ENCODE data around the gene PEDS1. TPM values are rescaled to one million over a fixed set of nuclear protein-coding genes. Genes with fewer than 3 reads are reported as not detected.
"Not testable (repeated sequence)": the region's sequence is repeated elsewhere in the genome, so short reads cannot be mapped to it uniquely, and the experiment has no call there.

Gene PEDS1
- total RNA-seq (2014; rRNA removed; shearing (Covaris generic)): 54.2 and 56.1 TPM in 2 replicates

DNA sequence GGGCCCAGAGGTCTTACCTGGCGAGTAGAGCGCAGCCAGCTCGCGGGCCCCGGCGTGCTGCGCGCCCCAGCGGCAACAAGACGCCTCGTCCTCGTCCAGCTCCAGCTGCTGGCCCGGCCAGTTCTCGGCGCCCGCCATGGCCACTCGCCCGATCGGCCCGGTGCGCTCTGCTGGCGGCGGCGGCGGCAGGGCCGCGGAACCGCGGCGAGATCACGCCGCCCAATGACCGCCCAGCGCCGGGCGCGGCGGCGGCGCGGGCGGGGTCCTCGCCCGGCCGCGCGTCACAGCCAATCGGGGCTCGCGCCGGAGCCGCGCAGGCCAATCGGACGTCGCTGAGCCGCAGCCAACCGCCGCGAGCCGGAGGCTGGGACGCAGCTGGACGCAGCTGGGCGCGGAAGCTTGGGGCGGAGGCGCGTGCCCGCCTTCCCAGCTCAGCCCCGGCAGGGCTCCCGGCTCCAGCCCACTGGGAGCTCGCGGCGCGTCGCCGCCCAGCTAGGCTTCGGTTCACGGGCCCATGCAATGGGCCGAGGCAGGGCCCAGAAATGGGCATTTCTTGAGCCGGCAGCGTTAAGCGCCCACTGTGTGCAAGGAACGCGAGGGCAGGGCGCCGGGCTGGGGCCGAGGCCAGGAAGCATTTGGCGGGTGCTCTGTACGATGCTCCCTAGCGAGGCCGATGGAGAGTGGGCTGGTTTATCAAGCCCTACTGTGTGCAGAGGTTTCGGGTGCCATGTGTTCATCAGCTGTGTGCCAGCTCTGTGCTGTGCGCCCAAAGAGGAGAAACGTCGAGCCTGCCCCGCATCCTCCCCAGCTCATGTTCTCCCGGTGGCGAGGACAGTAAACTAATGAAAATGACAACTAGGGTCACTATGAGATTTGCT lies at the start of gene PEDS1:
TSS of gene PEDS1 (minus strand) at position 224 of the 878 bp plus-strand sequence. CDS start at position 138, 86 bp downstream.
- peak; percentile 95 for DNase-seq (ENCODE audit: low read depth)

DNA sequence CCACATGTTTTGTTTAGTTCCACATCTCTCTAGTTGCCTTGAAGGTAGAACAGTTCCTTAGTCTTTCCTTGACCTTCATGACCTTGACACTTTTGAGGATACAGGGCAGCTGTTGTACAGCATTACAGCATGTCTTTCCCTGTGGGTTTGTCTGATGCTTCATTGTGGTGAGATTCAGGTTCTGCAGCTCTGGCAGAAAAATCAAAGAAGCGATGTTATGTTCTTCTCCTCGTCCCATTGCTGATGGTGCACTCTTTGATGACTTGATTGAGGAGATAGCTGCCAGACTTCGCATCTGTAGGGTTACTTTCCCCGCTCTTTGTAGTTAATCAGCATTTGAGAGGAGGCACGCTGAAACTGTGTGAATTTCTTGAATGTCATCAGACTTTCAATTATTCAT lies 49.2 kb upstream of the PEDS1 start:
- peak; percentile 78 for DNase-seq (ENCODE audit: low read depth)

DNA sequence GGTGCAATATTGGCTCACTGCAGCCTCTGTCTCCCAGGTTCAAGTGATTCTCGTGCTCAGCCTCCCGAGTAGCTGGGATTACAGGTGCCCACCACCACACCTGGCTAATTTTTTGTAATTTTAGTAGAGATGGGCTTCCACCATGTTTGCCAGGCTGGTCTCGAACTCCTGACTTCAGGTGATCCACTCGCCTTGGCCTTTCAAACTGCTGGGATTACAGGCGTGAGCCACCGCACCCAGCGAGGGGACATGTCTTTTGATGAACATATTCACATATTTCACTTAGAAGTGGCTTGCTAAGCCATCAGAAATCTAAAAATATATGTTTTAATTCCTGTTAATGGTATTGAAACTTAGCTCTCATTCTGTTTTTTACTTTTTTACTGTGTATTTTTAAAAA lies 48.2 kb upstream of the PEDS1 start:
- DNase-seq (ENCODE audit: low read depth): not testable (repeated sequence)

DNA sequence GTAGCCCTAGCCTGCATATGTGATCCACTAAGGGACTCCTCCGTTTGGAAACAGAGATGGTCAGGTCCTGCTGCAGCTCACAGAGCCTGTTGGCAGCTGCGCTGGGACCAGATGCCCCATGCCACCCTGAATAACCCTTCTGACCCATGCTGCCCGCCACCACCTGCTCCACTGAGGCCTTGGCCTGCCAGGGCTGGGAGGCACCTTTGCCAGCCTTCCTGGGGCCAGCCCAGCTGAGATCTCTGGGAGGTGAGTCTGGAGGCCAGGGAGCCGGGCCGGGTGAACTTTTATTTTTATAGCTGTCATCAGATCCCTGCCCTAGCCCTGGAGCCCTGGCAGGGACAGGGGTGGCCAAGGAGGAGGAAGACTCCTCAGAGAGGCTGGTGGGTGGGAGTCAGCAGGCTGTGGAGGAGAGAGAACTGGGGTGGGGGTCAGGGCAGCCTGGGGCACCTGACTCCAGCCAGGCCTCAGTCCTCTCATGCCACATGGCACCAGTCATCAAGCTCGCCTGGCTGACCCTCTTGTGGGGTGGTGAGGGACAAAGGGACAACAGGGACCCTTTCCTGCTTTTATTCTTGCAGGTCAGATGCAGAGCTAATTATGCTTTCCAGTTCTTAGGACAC lies 47.1 kb upstream of the PEDS1 start:
- DNase-seq (ENCODE audit: low read depth): no peak

DNA sequence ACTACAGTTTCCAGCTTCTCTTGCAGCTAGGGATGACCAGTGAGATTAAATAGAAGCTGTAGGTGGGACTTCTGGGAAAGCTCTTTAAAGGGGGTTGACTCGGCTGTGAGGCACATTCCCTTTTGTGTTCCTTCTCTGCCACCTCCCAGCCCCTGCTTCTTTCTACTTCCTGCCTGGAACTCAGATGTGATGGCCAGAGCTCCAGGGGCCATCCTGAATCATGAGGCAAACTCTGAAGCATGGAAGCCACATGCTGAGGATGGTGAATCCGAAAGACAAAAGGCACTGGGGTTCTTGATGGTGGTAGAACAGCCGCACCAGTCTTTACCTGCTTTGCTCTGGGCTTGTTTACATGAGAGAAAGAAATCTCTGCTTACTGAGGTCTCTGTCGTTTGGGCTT lies 46.2 kb upstream of the PEDS1 start:
- no peak for DNase-seq (ENCODE audit: low read depth)

DNA sequence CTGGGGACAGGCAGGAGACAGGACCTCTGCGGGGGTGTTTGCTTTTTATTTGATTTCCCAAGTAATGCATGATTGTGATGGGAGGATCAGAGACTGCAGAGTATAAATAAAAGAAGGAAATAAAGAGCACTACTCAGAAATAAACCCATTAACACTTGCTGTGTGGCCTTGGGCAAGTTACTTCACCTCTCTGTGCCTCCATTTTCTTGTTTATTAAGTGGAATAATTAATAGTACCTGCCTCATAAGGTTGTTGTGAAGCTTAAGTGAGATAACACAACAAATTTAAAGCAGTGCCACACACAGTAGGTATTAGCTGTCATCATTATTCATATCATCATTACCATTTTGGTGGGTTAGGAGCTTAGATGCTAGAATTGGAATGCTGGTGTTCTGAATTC lies 45.2 kb upstream of the PEDS1 start:
- DNase-seq (ENCODE audit: low read depth): no peak

DNA sequence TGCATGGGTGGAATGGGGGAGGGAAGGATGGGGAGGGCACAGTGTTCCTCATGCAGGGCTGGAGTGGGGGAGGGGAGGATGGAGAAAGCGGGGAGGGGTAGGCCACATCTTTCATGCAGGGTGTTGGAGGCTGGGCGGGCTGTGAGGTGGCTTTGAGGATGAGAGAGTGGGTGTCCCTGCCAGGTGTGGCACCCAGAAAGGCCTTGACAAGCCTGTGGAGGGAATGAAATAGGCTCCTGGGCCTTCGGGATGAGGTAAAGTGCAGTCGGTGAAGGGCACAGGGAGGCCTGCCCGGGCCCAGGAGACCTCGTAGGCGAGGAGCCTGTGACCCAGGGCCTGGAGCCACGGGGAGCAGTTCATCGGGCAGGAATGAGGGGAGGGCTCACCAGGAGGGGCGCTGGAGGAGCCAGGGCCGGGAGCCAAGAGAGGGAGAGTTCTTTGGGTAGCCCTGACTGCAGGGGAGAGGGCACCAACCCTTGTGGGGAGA lies 44.7 kb upstream of the PEDS1 start:
- no peak for DNase-seq (ENCODE audit: low read depth)

DNA sequence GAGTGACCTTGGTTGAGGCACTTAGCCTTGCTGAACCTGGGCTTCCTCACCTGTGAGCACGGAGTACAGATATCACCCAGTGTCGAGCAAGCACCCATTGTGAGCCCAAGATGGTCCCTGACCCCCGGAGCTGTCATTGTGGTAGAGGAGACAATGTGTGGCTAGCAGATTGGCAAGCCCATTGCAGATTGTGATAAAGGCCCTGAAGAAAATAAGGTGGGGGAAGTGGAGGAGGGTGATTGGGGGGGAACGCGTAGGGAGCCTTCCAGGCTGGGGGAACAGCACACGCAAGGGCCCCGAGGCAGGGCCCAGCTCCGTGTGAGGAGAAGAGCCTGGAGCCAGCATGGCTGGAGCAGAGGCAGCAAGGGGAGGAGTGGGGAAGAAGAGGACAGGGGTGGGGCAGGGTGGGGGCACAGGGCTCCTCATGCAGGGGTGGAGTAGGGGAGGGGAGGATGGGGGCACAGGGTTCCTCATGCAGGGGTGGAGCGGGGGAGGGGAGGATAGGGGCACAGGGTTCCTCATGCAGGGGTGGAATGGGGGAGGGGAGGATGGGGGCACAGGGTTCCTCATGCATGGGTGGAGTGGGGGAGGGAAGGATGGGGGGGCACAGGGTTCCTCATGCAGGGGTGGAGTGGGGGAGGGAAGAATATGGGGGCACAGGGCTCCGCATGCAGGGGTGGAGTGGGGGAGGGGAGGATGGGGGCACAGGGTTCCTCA lies 44.1 kb upstream of the PEDS1 start:
- DNase-seq (ENCODE audit: low read depth): no peak

DNA sequence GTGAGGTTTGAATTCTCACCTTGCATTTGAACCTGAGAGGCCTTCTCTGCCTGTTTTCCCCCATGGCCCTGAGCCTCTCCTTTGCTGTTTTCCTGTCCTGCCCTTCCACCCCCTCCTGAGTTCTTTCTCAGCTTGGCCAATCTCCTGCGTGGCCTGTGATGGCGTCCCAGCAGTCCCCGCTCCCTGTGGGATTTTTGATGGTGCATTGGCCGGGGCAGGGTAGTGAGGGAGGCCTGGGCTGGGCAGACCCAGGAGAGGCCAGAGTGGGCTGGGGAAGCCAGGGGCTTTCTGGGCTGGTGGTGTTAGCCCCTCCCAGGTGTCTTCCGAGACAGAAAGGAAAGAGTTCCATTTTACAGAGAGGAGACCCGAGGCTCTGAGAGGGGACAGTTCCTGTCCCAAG lies 43.4 kb upstream of the PEDS1 start:
- no peak for DNase-seq (ENCODE audit: low read depth)

DNA sequence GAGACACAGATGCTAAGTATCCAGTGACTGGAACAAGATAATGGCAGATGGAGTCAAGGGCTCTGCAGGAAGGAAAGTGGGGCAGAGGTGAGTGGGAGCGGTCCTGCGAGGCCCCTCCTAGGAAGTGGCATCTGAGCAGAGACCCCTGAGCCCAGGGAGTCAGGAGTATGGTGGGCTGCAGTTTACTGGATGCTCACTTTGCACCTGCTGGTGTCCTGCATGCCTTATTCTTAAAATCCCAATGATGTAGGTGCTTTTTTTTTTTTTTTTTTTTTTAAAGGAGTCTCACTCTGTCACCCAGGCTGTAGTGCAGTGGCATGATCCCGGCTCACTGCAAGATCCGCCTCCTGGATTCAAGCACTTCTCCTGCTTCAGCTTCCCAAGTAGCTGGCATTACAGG lies 42.7 kb upstream of the PEDS1 start:
- DNase-seq (ENCODE audit: low read depth): no peak

DNA sequence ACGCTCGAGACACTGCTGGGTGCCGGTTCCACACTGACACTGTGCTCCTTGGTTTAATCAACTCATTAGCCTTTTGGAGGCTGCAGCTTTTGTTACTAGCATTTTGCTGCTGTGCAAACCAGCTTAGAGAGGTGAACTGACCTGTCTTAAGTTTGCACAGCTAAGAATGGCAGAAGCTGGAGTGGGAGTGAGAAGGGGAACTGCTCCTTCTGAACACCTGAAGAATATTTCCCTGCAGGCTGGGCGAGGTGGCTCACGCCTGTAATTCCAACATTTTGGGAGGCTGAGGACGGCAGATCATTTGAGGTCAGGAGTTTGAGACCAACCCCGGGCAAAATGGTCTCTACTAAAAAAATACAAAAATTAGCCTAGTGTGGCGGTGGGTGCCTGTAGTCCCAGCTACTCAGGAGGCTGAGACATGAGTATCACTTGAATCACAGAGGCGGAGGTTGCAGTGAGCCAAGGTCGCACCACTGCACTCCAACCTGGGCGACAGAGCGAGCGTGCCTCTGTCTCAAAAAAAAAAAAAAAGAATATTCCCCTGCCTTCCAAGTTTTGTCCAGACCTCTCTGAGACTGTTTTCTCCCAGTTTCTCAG lies 42.1 kb upstream of the PEDS1 start:
- DNase-seq (ENCODE audit: low read depth): no peak

DNA sequence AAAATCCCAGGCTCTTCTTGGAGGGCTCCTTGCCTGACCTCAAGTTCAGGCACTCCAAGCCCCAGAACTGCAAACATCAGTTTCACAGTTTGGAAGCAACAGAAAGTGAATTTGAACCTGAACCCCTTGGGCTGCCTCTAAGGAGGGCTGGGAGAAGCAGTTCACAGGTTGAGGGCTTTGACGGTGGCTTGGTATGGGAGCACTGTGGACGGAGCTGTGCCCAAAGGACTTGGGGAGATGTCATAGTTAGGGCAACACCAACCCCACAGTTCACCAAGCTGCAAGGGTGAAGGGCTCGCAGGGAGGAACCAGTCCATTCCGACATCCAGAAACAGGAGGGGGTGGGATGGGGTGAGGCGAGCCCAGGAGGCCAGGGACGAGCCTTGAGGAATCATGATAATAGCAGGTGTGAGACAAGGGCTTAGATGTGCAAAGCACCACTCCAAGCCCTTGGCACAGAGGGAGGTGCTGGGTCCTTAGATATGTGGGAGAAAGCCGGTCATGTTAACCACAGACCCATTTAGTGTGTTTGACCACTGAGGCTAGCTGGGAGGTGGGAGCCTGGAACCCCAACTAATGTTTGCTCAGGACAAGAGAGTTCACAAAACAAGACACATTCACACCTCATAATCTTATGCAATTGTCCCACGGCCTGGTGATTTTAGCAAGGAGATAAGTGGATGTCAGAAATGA lies 41.5 kb upstream of the PEDS1 start:
- DNase-seq (ENCODE audit: low read depth): no peak

DNA sequence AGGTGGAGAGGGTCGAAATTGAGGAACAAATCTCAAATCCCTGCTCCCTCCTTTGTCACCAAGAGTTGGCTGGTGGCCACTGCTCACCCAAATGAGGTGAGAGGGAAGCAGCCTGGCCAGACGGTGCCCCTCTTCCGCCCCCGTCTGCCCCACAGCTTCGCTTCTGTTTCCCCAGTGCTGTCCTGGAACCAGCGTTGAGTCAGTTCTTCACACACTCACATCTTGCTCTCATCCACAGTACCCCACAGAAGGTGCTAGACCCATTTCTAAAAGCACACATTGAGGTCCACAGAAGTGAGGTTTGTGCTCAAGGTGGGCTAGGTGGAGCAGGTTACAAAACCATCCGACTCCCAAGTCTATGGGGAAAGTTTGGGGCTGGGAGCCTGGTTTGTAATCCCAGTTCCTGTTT lies 40.9 kb upstream of the PEDS1 start:
- no peak for DNase-seq (ENCODE audit: low read depth)

DNA sequence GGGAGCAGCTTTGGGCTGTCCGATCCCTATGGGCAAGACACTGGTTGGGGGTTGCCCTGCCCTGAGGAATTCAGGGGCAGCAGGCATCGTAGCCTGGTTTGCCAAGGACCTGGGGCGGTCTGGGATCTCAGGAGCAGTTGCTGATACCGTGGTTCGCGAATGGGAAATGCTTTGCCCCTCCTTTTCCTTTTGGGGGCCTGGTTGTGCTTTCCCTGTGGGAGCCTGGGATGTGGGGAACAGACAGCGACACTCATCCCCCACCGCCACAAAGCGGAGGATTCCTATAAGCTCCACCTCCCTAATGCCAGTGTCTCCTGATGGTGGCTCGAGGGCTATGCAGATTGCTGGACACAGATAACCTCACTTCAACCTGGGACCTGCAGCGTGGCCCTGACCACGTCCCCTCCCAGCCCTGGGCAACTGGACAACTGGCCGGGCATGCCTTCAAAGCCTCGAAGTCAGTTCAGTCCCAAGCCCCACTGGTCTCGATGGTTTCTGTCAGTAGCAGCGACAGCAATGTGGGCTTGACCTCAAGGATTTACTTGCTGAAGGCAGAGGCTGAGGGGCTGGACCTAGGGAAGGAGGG lies 40.4 kb upstream of the PEDS1 start:
- DNase-seq (ENCODE audit: low read depth): no peak

DNA sequence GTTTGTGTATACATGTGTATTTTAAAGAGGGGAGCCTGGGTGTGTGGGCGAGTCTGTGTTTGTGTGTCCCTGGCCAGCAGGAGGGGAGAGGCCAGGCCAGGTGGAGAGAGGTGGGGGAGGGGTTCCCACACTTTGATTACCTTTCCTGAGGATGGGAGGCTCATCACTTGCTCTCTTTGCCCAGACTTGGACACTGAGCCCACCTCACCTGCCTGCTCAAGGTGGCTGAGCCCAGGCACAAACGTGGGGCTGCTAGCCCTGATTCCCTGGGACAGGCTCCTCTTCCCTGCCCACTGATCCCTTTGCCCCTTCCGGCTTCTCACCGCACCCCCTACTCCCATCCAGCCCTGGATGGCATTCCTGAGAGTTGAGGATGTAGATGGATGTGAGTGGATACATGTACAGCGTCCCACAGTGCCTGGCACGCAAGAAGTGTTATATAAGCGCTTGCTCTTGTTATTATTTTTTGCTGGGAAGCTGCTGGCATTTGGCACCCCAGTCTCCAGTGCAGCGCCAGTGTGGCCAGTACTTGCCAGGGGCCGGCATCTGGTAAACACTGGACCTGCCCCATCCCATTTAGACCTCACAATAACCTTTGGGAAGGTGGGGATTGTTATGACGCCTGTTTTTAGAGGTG lies 39.8 kb upstream of the PEDS1 start:
- DNase-seq (ENCODE audit: low read depth): peak; percentile 50

DNA sequence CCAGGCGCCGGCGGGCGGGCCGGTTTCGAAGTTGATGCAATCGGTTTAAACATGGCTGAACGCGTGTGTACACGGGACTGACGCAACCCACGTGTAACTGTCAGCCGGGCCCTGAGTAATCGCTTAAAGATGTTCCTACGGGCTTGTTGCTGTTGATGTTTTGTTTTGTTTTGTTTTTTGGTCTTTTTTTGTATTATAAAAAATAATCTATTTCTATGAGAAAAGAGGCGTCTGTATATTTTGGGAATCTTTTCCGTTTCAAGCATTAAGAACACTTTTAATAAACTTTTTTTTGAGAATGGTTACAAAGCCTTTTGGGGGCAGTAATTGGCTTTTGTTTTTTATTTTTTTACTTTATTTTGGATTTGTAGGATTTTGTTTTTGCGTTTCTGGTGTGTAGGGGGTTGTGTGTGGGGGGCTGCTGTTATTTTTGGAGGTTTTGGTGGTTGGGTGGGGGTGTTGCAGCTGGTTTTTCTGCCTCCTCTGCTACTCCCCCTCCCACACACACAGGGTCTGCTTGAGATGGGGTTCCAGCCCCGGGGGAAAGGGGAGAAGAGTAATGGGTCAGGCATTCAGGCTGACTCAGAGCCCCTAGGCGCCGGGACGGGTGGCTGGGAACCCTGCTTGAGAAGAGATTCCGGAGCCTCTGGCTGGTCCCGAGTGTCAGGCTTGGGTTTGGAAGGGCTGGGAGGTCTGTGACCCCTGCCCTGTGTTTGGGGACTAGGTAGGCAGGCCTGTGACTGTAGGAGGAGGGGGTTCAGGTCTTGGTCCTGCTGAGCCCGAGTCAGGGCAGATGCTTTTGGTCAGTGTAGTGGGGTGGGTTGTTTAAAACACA lies 39.1 kb upstream of the PEDS1 start:
- DNase-seq (ENCODE audit: low read depth): peak; percentile 93

DNA sequence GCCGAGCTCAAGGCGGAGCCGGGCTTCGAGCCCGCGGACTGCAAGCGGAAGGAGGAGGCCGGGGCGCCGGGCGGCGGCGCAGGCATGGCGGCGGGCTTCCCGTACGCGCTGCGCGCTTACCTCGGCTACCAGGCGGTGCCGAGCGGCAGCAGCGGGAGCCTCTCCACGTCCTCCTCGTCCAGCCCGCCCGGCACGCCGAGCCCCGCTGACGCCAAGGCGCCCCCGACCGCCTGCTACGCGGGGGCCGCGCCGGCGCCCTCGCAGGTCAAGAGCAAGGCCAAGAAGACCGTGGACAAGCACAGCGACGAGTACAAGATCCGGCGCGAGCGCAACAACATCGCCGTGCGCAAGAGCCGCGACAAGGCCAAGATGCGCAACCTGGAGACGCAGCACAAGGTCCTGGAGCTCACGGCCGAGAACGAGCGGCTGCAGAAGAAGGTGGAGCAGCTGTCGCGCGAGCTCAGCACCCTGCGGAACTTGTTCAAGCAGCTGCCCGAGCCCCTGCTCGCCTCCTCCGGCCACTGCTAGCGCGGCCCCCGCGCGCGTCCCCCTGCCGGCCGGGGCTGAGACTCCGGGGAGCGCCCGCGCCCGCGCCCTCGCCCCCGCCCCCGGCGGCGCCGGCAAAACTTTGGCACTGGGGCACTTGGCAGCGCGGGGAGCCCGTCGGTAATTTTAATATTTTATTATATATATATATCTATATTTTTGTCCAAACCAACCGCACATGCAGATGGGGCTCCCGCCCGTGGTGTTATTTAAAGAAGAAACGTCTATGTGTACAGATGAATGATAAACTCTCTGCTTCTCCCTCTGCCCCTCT lies 38.2 kb upstream of the PEDS1 start:
- DNase-seq (ENCODE audit: low read depth): peak; percentile 65

DNA sequence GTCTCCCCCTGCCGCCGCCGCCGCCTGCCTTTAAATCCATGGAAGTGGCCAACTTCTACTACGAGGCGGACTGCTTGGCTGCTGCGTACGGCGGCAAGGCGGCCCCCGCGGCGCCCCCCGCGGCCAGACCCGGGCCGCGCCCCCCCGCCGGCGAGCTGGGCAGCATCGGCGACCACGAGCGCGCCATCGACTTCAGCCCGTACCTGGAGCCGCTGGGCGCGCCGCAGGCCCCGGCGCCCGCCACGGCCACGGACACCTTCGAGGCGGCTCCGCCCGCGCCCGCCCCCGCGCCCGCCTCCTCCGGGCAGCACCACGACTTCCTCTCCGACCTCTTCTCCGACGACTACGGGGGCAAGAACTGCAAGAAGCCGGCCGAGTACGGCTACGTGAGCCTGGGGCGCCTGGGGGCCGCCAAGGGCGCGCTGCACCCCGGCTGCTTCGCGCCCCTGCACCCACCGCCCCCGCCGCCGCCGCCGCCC lies 37.6 kb upstream of the PEDS1 start:
- DNase-seq (ENCODE audit: low read depth): peak; percentile 69
